Measurements from ENCODE around the gene TIMMDC1. TPM values are rescaled to one million over a fixed set of nuclear protein-coding genes. Genes with fewer than 3 reads are reported as not detected.

The TIMMDC1 gene
- total and polyA plus RNA-seq, 2 of the 4 experiments (the other 2 are of a cell fraction), result 52.5 to 56.6 TPM

DNA sequence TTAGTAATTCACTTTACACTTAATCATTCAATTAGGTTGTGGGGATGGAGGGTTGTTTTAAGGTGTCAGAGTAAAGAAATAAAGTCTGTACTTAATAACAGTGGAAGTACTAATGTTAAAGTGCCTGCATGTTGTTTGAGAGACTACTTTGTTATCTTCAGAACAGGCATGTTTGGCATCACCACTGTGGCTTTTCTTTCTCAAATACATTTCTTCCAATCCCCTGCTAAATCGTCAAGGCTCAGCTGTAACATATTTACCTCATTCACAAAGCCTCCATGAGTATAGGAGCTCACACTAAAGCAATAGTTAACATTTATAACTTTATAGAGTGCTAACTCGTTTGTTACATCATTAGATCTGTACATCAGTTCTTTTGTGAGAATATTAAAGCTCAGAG, 2.6 kb downstream of the TIMMDC1 start:
- Histone ChIP-seq H3K4me1 (ENCODE audit: control insufficient read depth, insufficient read depth, low read length) (peaks cover 5% of the 10 kb centered on the region; the same call in 1 of the 2 replicates), H2BK20ac (ENCODE audit: low read depth, low read length) (no peak overlapping the region), H3K18ac (ENCODE audit: low read depth, low read length) (no peak overlapping the region), H3K27ac (ENCODE audit: insufficient read depth, low read length) (no peak overlapping the region), H4K8ac (ENCODE audit: low read depth in 2 of 2, low read length in 2 of 2) (no peak overlapping the region), H3K9me1 (ENCODE audit: insufficient read depth, low read length) (no peaks in the 10 kb centered on the region), H4K5ac (ENCODE audit: low read depth, low read length) (no peak overlapping the region), H3K79me1 (ENCODE audit: low read depth in 1 of 2, low read length in 2 of 2) (peaks cover 18 to 44% of the 10 kb centered on the region in 2 experiments), H3K27me3 (ENCODE audit: control insufficient read depth, insufficient read depth, low read length) (no peaks in the 10 kb centered on the region), H3K4ac (ENCODE audit: low read depth, low read length) (no peak overlapping the region), H2AFZ (replicated peaks; ENCODE audit: low read length, poor library complexity) (no peak overlapping the region), H4K91ac (ENCODE audit: insufficient read depth, low read depth, low read length) (no peak overlapping the region), H2AK9ac (replicated peaks; ENCODE audit: low read depth, low read length, poor library complexity) (no peak overlapping the region), H3K56ac (ENCODE audit: extremely low read depth, insufficient read depth, low read length) (no peak overlapping the region), H4K20me1 (ENCODE audit: insufficient read depth, low read length) (no peaks in the 10 kb centered on the region), H2BK5ac (ENCODE audit: low read depth, low read length, poor library complexity, severe bottlenecking) (no peak overlapping the region), H3K36me3 (ENCODE audit: control insufficient read depth, insufficient read depth, low read length) (peaks cover 12% of the 10 kb centered on the region), H3K23ac (ENCODE audit: low read depth, low read length) (peak overlapping the region; percentile 7; the same call in 1 of the 2 replicates), H3K9ac (ENCODE audit: low read depth, low read length) (no peak overlapping the region), H3K4me2 (ENCODE audit: low read depth, low read length) (peak overlapping the region; percentile 33), H3K14ac (replicated peaks; ENCODE audit: low read depth, low read length) (no peak overlapping the region), H2AK5ac (ENCODE audit: low read depth, low read length) (no peak overlapping the region), H3K4me3 (ENCODE audit: insufficient read depth, low read depth, low read length) (no peak overlapping the region), H3K9me3 (ENCODE audit: control insufficient read depth, insufficient read depth, low read length) (no peaks in the 10 kb centered on the region), H2BK120ac (ENCODE audit: low read depth, low read length) (no peak overlapping the region), H2BK15ac (ENCODE audit: low read depth, low read length) (no peak overlapping the region)
- ATAC-seq (ENCODE audit: low read depth) (no peak), DNase-seq (peak; percentile 4)
- no CpG with 5 or more reads among the region's 2 CpGs for WGBS, 2 experiments (ENCODE audit: extremely low coverage in 2 of 2, insufficient read length in 1 of 2)
- TF ChIP-seq RFX5 (IDR thresholded peaks at IDR 0.05; ENCODE audit: low read depth, low read length) (no peak), RCOR1 (IDR thresholded peaks at IDR 0.05; ENCODE audit: insufficient replicate concordance, low read length) (no peak), FOS (IDR thresholded peaks at IDR 0.05; ENCODE audit: low read depth, low read length) (no peak), SMC3 (IDR thresholded peaks at IDR 0.05; ENCODE audit: low read depth, low read length) (no peak), POLR2A (IDR thresholded peaks at IDR 0.05; ENCODE audit: low read depth, low read length) (no peak), CHD1 (IDR thresholded peaks at IDR 0.05; ENCODE audit: low read depth, low read length) (no peak)
- TF ChIP-seq, protein P1, sequence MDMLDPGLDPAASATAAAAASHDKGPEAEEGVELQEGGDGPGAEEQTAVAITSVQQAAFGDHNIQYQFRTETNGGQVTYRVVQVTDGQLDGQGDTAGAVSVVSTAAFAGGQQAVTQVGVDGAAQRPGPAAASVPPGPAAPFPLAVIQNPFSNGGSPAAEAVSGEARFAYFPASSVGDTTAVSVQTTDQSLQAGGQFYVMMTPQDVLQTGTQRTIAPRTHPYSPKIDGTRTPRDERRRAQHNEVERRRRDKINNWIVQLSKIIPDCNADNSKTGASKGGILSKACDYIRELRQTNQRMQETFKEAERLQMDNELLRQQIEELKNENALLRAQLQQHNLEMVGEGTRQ (IDR thresholded peaks at IDR 0.05; ENCODE audit: low read depth, low read length), result no peak
- dilution Hi-C loops (cut with HindIII; ENCODE audit: low sequenced_read_pairs, unreplicated experiment) (no loop called here), intact Hi-C loops (cut with micrococcal nuclease) (no loop called here), in situ Hi-C loops (cut with MboI; ENCODE audit: low sequenced_read_pairs) (loop anchor here (25.0 kb wide), 1 partner anchor 186 kb away; the partner anchor contains the start of gene COX17)
- POLR2A ChIA-PET (ENCODE audit: unreplicated experiment), result no interaction called here
- CTCF ChIA-PET, result no interaction called here
- BruUV-seq (replicated peaks), result no TSS peak

Data from IMR-90 (cell line).